Activated T-helper 1 cell treated with Interleukin-2 at 50 U/mL for 16 hours (primary cell): ENCODE data around the gene RNF114.
"Not testable (repeated sequence)": the region's sequence is repeated elsewhere in the genome, so short reads cannot be mapped to it uniquely, and the experiment has no call there.

Source experiments
- DNase-seq: peaks from one replicate; pipeline ENCODE4 v3.0.0-alpha.2; 2020; ENCODE audit warnings: low read depth

Gene RNF114

DNA sequence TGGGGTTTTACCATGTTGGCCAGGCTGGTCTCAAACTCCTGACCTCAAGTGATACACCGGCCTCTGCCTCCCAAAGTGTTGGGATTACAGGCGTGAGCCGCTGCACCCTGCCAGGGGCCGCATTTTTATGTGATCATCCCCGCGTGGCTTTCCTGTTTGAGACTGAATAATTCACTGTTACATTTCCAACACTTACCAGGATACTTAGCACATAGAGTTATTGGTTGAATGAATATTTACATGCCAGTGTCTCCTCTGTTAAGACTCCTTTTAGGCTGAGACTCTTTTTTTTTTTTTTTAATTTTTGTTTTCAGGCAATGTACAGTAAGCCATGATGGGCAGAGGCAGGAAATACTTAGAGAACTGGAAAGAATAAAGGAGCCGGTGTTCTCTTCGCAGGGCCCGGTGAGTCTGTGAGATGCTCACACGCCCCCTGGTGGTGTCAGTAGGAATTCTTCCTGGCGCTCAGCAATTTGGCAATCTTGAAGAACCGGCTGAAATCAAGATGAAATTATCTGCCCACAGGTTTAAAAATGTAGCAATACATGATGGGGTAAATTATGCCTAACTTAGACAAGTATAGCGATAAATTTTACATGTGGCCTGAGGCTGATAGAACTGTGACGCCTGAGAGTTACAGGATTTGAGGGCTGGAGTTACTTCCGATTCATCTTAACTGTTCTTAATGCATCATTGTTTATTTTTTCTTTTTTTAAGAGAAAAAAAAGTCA is 7.6 kb upstream of the RNF114 start:
- DNase-seq, result peak; percentile 63

DNA sequence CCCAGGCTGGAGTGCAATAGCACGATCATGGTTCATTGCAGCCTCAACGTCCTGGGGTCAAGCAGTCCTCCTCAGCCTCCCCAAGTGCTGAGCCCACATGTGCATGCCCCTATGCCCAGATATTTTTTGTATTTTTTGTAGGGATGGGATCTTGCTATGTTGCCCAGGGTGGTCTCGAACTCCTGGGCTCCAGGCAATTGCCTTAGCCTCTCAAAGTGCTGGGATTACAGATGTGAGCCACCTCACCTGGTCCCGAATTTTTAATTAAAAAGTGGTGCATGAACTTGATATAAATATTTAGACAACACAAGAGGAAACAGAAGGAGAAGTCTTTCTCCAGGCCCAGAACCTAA is 7.1 kb upstream of the RNF114 start:
- DNase-seq, result no peak

DNA sequence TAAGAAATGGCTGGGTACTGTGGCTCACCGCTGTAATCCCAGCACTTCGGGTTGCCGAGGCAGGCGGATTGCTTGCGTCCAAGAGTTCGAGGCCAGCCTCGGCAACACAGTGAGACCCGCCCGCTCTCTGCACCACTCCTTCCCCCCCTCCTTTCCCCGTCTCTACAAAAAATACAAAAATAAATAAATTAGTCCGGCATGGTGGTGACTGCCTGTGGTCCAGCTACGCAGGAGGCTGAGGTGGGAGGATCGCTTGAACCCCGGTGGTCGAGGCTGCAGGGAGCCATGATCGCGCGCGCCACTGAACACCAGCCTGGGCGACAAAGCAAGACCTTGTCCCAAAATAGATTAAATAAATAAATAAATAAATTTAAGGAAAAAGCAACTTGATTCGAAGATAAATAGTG is 448 bp upstream of the RNF114 start:
- no peak for DNase-seq

DNA sequence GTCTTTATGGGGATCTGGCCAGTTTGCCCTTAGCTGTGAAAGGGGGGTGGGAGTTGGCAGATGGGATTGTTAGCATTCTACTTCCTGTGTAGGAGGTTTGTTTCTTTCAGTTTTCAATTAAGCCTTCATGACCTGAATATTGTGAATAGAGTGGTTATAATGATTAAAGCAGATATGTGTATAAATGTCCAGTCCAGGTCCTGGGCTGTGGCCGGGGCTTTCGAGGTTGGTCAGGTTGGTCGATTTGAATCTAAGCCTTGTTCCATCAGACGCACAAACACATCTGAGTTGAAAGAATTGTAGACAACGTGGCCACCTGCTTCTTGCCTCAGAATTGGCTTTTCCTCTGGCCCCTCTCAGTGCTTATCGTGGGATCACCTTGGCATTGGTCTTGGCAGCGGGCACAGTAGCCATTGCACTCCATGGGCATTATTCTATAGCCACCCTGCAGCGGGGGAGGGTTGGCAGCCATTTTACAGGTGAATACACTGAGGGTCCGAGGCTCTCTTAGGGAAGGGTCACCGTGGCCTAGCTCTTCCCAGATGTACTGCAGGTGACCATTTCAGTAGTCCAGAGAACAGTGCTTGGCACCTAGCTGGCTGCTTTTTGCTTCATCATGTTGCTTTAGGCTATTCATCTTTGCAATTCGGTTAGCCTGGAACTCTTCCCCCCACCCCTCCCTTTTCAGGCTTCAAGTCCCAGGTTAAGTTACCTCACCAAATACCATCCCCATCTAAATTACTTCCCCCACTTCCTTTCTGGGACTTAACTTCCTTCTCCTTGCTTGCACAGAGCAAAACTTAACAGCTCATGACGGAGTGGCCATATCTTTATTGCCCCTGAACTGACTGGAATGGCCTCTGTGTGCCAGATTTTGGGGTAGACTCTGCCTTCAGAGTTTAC is 1.1 kb downstream of the RNF114 start:
- DNase-seq, result no peak

DNA sequence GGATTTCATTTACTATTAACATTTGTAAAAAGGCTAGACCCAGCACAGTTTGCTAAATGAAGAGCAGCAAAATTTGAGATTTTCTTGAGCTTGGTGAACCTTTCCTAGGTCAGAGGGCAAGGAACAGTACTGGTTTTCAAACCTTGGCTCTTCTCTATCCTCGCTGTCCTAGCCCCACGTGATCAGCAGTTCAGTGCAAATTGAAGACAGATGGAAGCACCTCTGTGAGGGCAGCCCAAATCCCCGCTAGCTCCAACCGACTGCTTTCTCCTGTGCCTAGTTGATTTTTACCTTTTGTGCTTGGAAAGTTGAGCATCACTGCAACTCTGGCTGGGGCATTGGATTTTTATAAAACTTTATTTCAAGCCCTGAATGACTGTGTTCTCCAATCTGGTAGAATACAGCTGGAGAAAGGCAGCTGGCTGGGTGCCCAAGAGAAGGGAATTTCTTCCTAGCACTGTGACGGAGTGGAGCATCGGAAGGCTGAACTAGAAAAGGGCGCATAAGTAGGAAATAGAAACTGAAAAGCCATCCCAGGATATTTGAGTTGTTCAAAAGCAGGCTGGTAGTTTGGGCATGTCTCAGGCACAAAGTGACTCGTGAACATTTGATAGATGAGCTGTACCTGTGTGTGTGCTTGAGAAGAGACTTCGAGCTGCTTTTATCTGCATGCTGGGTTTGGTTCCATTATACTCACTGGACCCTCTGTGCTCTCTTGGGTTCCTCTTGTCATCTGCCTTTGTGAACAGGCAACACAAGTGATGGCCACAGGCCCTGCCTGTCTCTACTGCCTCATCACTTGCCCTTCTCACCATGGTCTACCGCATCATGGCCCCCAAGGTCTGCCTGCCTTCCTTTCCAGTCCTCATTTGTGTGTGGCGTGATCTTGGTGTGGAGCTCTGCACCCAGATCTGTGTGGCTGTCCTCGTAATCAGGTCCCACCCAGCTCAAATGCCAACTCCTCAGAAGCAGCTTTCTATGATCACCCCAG is 2.3 kb downstream of the RNF114 start:
- no peak for DNase-seq

DNA sequence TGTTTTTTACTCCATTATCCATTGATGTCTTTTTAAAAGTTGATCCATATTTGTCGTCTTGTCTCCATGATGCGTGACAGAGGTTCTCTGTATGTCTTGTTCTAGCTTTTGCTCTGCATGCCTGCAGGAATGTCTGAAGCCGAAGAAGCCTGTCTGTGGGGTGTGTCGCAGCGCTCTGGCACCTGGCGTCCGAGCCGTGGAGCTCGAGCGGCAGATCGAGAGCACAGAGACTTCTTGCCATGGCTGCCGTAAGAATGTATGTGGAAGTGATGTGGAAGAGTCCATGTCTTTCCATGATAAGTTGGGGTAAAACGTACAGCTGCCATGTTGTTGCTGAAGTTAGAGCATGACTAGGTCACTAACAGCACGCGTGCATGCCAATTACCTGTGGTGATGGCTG is 5.3 kb downstream of the RNF114 start:
- no peak for DNase-seq

DNA sequence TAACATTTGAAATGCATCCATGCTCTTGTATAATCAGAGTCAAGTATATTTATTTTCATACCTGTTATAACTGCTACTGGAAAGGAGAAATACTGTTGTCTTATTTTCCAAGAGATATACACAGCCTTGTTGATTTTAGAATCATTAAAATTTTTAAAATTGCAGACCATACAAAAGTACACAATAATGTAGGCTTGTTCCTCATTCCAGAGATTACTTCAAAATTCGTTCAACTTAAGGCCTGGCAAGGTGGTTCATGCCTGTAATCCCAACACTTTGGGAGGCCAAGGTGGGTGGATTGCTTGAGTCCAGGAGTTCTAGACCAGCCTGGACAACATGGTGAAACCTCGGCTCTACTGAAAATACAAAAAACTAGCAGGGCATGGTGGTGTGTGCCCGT is 6.1 kb downstream of the RNF114 start:
- no peak for DNase-seq

DNA sequence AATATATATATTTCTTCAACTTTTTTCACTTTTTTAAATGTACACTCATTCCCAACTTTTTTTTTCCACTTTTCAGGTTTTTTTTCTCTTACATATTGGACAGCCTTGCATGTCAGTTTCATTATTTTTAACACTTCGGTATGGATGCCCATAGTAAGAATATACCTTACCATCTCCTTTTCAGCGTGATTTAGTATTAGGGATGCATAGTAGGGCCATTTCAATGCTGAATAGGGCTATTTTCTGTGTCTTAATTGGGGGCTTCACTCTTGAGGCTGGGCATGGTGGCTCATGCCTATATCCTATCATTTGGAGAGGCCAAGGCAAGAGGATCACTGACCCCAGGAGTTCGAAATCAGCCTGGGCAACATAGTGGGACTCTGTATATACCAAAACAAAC is 6.7 kb downstream of the RNF114 start:
- no peak for DNase-seq

DNA sequence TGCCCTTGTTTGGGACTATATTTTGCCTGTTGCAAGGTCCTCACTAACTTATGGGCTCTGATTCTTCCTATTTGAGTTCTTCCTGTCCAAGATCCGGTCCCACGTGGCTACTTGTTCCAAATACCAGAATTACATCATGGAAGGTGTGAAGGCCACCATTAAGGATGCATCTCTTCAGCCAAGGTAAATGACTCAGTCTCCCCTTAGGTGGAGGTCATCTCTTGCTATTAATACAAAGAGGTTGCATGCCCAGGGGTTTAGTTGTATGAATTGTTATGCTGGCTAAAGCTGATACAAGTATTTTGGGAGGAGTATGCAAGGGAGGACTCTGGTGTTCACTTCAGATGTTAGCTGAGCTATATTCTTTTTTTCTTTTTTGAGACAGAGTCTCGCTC is 9.1 kb downstream of the RNF114 start:
- DNase-seq, result no peak

DNA sequence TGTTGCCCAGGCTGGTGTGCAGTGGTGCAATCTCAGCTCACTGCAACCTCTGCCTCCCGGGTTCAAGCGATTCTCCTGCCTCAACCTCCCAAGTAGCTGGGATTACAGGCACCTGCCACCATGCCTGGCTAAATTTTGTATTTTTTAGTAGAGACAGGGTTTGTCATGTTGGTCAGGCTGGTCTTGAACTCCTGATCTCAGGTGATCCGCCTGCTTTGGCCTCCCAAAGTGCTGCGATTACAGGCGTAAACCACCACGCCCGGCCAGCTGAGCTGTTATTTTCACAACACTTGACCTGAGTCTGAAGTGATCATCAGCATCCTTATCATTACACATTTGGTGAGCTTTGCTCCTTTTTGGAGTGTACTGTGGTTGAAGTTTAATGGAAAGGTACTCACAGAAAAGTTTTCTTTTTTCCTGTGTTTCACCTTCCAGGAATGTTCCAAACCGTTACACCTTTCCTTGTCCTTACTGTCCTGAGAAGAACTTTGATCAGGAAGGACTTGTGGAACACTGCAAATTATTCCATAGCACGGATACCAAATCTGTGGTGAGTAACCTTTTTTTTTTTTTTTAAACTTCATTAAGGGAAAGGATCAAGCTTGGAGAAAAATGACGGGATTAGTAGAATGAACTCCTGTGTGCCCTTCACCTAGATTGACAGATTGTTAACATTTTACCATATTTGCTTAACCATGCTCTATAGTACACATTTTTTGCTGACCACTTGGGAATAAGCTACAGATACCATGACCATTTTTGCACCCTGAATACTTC is 9.7 kb downstream of the RNF114 start:
- DNase-seq, result no peak

DNA sequence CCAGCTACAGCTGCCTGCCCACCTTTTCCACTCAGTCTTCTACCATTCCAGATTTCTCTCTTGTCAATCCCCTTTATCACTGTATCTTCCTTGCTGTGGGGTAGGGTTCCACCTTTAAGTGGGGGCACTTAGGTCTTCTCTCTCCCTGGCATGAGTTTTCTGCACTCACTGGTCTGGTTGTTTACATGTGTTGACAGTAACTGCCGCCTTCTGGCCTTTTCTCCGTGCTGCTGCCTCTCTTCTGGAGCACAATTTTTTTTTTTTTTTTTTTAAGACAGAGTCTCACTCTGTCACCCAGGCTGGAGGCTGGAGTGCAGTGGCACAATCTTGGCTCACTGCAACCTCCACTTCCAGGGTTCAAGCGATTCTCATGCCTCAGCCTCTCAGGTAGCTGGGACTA is 12.0 kb downstream of the RNF114 start:
- DNase-seq, result no peak

DNA sequence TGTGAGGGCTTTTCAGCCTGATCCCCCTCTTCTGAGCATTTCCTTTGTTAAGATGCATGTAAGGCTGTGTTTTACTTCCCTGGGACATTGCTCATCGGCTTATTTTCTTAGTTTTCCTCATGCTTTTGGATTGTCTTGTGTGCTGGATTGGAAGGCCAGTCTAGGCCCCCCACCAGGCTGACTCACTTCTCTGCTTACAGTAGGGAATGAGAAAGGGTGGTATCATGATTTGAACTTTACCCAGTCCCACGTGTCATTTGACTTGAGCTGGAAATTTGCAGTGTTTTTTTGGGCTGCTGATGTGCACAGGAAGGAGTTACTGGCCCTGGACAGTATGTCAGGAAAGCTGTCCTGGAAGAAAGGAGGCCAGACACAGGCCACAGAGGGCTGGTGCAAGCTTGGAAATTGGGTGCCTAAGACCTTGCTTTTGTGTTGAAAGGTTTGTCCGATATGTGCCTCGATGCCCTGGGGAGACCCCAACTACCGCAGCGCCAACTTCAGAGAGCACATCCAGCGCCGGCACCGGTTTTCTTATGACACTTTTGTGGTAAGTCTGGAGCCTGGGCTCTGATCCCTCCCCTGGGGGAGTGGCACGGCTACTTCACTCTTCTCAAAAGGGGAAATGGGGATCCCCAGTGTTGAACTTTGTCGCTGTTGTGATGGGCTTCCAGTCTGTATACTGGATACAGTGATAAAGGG is 12.8 kb downstream of the RNF114 start:
- no peak for DNase-seq

DNA sequence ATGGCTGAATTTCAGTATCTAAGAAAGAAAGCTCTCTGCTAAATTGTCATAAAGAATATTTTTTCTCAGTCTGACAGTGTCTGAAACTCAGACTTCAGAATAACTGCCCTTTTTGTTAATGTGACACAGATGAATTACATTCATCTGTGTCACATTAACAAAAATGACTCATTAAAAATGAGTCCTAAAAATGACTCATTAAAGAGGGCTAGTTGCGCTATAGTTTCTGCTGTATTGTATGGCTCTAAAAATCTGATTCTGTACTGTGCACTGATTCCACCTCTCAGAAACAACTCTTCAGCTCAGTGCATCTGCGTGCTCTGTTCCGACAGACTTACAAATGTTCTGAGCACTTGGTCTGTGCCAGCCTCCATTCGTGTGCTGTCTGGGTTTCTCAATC is 15.0 kb downstream of the RNF114 start:
- DNase-seq, result no peak

DNA sequence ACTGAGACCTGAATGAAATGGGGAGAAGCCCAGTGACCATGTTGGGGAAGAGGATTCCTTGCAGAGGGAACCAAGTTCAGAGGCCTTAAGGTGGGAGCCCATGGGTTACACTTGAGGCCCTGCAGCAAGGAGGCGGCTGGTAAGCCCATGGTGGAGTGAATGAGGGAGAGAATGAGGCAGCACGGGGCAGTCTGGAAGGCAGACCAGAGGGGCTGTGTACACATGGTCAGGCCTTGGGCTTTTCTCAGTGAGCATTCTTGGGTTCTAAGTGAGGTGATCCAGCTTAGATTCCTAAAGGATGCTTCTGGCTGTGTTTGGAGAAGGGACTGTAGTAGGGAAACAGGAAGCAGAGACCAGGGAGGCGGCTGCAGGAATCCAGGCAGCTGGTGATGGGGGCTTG is 19.0 kb downstream of the RNF114 start:
- DNase-seq, result no peak

DNA sequence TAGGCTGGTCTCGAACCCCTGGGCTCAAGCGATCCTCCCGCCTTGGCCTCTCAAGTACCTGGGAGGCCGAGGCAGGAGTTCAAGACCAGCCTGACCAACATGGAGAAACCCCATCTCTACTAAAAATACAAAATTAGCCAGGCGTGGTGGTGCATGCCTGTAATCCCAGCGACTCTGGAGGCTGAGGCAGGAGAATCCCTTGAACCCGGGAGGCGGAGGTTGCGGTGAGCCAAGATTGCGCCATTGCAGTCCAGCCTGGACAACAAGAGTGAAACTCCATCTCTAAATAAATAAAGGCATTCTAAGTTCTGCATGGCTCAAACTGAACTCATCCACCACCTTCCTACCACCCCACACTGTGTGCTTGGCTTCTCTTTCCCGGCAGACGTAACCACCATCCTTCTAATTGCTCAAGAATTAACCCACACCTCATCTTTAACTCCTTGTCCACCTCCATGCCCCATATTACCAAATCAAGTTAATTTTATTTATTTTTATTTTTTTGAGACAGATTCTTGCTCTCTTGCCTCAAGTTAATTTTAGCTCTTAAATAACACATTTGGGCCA is 19.7 kb downstream of the RNF114 start:
- DNase-seq, result not testable (repeated sequence)

DNA sequence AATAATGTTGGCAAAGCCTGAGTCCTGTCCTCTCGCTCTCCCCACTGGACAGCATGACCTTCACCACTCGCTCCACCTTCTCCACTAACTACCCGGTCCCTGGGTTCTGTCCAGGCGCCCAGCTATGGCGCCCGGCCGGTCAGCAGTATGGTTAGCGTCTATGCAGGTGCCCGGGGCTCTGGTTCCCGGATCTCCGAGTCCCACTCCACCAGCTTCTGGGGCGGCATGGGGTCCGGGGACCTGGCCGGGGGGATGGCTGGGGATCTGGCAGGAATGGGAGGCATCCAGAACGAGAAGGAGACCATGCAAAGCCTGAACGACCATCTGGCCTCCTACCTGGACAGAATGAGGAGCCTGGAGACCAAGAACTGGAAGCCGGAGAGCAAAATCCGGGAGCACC is 20.5 kb downstream of the RNF114 start:
- no peak for DNase-seq

DNA sequence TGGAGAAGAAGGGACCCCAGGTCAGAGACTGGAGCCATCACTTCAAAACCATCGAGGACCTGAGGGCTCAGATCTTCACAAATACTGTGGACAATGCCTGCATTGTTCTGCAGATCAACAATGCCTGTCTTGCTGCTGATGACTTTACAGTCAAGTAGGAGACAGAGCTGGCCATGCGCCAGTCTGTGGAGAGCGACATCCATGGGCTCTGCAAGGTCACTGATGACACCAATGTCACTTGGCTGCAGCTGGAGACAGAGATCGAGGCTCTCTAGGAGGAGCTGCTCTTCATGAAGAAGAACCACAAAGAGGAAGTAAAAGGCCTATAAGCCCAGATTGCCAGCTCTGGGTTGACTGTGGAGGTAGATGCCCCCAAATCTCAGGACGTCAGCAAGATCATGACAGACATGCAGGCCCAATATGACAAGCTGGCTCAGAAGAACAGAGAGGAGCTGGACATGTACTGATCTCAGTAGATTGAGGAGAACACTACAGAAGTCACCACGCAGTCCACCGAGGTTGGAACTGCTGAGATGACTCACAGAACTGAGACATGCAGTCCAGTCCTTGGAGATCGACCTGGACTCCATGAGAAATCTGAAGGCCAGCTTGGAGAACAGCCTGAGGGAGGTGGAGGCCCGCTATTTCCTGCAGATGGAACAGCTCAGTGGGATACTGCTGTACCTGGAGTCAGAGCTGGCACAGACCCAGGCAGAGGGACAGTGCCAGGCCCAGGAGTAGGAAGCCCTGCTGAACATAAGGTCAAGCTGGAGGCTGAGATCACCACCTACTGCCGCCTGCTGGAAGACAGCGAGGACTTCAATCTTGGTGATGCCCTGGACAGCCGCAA is 21.1 kb downstream of the RNF114 start:
- not testable (repeated sequence) for DNase-seq

DNA sequence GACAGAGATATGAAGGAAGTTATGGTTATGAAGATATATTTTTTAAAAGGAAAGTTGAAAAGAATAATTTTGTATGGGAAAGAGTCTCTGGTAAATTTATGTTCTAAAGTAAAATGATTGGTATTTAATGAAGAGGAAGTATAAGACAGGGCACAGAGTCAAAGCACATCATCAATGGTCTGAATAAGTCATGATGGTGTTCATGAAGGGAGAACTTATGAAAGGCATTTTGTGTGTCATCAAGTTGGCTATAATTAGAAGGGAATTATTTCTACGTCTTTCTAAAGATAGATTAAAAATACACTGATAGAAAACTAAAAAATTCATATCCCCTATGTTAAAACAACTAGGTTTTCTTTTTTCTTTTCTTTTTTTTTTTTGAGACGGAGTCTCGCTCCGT is 25.2 kb downstream of the RNF114 start:
- no peak for DNase-seq

DNA sequence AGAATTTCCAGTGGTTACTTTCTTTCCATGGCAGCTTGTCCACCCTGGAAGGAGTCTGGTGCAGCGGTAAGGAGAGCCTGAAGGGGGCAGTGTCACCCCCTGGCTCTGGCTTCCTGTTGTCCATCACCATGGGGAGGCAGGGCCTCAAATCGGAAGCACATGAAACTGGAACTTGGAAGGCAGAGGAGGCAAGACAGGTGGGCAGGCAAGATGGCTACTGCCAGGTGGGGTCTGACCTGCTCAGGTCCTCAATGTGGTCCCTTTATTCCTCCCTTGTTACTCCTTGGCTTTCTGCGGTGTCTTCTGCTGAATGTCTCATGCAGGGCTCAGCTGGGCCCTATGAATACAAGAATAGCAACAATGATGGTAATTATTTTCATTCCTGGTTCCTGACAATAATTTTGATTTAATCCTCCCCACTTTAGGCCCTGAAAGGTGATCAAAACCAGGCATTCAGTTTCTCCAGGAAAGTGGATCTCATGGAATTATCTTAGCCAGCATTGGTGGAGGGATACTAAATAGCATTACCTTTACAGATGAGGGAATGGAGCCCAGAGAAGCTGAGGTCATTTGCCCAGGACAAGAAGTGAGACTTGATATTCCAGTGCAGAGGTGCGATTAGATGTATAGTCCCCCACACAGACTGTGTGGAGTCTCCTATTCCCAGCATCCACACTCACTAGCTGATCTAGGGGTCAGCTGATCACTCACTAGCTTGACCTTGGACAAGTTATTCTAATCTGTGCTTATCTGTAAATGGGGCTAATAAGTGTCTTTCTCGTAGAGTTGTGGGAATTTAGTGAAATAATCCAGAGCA is 29.0 kb downstream of the RNF114 start:
- DNase-seq, result no peak
